BJ (cell line): ENCODE data around the gene GRAMD1B. TPM values are rescaled to one million over a fixed set of nuclear protein-coding genes. Genes with fewer than 3 reads are reported as not detected.

Source experiments
- CTCF ChIA-PET: fragments of 350-600 bp; formaldehyde crosslinking; extraction: SDS; loops from one replicate; lab custom pipeline; 2021; ENCODE audit warnings: antibody characterized with exemption, inconsistent platforms; lab: Yijun Ruan, JAX
- POLR2A ChIA-PET: fragments of 300-600 bp; sonication (Branson Sonifier 250); formaldehyde crosslinking; extraction: SDS; loops from one replicate; lab custom pipeline; 2021; ENCODE audit warnings: antibody characterized with exemption; lab: Charles Lee
- DNase-seq: peaks from one replicate; pipeline ENCODE4 v3.0.0-alpha.2; 2011; ENCODE audit warnings: low read depth
- H3K27me3 ChIP-seq: 2 replicates; pipeline ENCODE4 v1.6.0; 2011; ENCODE audit warnings: low read length; ENCODE audit not compliant: control insufficient read depth, insufficient read depth
- H3K36me3 ChIP-seq: 2 replicates; pipeline ENCODE4 v1.5.1; 2011; ENCODE audit warnings: low read length; ENCODE audit not compliant: control insufficient read depth, insufficient read depth
- H3K4me3 ChIP-seq: 2 replicates; pipeline ENCODE4 v1.5.1; 2011; ENCODE audit warnings: low read depth, mild to moderate bottlenecking, control low read depth, low read length
- polyA plus RNA-seq: library from polyadenylated mRNA; depleted of rRNA; stranded (reverse); fragments of >200 nt; gene quantifications from 2 replicates; pipeline ENCODE4 v1.2.3, GENCODE V29; 2011
- TF ChIP-seq, protein P1 (sequence below): IDR thresholded peaks from 2 replicates; pipeline ENCODE4 v1.5.1; 2011; ENCODE audit warnings: low read depth, mild to moderate bottlenecking, control low read depth, inconsistent platforms, low read length, moderate library complexity; ENCODE audit not compliant: insufficient read depth

Gene GRAMD1B
- polyA plus RNA-seq, 1 experiment, result 11.7 TPM

DNA sequence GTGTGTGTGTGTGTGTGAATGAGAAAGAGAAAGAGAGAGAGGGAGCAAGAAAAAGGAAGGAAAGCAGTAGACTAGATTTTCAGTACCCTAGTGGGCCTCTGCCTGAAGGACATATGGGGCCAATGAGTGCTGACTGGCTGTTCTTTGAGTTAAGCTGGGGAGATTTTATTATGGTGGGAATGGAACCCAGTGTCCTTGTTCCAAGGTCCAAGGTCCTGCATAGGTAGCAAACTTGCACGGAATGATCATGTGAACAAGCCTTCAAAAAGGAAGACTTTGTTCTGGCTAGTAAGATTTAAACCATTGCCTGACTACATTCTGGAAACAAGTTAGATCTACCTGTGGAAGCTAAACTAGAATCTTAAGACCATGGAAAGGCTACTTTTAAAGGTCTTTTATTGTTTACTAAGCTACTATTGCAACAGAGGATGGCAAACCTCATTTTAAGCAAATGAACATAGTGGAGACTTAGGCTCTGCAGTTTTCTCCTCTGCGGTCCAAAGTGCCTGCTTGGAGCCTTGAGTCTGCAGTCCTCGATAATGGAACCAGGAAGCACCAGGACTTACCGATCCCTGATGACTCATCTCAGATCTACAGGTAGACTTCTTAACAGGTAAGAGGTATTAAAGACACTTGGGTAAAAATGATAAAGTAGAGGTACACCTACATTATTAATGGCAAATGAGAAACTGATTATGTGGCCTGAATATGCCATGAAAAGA, 10.2 kb upstream of the GRAMD1B start:
- DNase-seq, result no peak
- Histone ChIP-seq H3K27me3 (peaks cover 2% of the 10 kb centered on the region), H3K36me3 (no peaks in the 10 kb centered on the region), H3K4me3 (no peak overlapping the region)
- TF ChIP-seq, protein P1, sequence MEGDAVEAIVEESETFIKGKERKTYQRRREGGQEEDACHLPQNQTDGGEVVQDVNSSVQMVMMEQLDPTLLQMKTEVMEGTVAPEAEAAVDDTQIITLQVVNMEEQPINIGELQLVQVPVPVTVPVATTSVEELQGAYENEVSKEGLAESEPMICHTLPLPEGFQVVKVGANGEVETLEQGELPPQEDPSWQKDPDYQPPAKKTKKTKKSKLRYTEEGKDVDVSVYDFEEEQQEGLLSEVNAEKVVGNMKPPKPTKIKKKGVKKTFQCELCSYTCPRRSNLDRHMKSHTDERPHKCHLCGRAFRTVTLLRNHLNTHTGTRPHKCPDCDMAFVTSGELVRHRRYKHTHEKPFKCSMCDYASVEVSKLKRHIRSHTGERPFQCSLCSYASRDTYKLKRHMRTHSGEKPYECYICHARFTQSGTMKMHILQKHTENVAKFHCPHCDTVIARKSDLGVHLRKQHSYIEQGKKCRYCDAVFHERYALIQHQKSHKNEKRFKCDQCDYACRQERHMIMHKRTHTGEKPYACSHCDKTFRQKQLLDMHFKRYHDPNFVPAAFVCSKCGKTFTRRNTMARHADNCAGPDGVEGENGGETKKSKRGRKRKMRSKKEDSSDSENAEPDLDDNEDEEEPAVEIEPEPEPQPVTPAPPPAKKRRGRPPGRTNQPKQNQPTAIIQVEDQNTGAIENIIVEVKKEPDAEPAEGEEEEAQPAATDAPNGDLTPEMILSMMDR, result no peak
- CTCF ChIA-PET, result interaction anchor here (4.7 kb wide), 1 partner anchor 12 kb away, joined by 35 read pairs; no protein-coding TSS in a partner anchor
- POLR2A ChIA-PET, result no interaction called here

DNA sequence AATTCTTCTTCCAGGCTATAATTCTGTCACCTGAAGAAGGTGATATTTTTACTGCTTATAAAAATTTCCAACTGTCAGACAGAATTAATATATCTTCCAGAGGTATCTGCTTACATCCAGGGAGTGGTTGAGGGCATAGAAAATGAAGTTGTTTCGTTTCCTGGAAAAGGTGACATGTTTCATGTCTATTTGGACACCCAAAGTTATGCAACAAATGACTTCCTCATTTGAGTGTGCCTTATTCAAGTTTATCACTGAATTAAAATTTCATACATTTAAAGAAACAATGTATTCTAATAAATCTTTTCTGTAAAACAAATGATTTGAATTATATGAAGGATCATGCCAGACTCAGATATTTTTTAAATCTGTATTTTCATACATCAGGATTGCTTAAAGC, 8.5 kb upstream of the GRAMD1B start:
- no peak for DNase-seq
- peaks cover 2% of the 10 kb centered on the region for H3K27me3 ChIP-seq
- H3K4me3 ChIP-seq, result no peak overlapping the region
- ChIA-PET CTCF (interaction anchor here (1.2 kb wide), 1 partner anchor 14 kb away, joined by 3 read pairs; no protein-coding TSS in a partner anchor), POLR2A (no interaction called here)
- no peaks in the 10 kb centered on the region for H3K36me3 ChIP-seq
- TF ChIP-seq, protein P1, result no peak

DNA sequence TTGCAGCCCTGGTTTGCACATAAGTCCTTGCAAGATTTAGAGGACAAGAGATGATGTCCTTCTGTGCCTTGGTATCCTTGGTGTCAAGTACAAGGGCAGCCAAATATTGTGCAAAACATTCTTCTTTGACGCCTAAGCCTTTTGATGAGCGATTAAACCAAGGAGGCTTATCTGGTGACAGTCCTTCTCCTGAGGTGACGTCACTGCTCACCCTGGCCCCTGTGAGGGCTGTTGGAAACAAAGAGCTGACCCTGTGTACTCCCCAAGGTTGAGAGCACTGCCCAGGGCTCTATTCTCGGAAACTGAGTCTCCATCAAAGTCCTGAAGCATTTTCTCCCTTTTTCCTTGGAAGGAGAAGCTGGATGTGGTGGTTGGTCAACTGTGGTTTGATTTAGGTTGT, 4.7 kb upstream of the GRAMD1B start:
- Histone ChIP-seq H3K4me3 (no peak overlapping the region), H3K36me3 (no peaks in the 10 kb centered on the region), H3K27me3 (peaks cover 2% of the 10 kb centered on the region)
- no peak for DNase-seq
- TF ChIP-seq, protein P1, result no peak
- ChIA-PET POLR2A (no interaction called here), CTCF (interaction anchor here (1.4 kb wide), 1 partner anchor 18 kb away, joined by 4 read pairs; no protein-coding TSS in a partner anchor)

DNA sequence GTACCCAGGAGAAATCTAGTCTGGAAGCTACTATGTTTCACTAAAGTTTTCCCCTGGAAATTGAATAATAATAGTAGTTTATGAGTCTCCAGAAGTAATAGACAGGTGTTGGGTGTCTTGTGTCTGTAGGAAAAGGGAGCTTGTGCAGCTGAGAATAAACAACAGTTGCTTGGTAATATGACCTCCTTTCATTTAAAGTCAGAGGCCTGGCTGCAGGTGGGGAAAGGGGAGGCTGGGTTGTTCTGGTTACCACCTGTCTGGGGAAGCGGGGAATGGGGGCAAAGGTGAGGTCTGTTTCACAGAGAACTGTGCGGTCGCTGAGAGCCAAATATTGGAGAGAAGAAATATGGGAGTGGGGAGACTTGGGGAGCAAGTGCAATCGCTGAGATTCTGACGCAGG, 3.3 kb upstream of the GRAMD1B start:
- no peak overlapping the region for H3K4me3 ChIP-seq
- H3K36me3 ChIP-seq, result no peaks in the 10 kb centered on the region
- TF ChIP-seq, protein P1, result no peak
- peaks cover 2% of the 10 kb centered on the region for H3K27me3 ChIP-seq
- ChIA-PET CTCF (interaction anchor here (1.9 to 2.7 kb wide), 2 partner anchors 48 to 52 kb away, joined by 6 to 7 read pairs; no protein-coding TSS in a partner anchor), POLR2A (no interaction called here)
- no peak for DNase-seq

DNA sequence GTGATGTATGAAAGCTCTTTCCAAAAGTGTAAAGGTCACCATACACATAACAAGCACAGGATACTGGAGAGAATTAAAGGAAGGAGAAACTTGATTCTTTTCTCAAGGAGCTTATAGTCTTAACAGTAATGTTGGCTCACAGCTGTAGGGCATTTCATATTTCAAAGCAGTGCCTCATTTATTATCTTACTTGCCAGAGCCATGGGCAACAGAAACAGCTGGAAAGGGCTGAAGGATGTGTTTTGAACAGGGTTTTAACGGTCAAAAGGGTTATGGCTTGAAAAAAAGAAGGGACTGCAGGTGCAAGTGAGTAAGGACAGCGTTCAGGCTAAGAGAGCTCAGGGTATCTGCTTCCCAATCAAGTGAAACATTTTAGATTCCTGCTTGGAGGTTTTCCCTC, 2.7 kb upstream of the GRAMD1B start:
- CTCF ChIA-PET, result interaction anchor here (0.8 to 2.7 kb wide), 5 partner anchors 14 to 51 kb away, joined by 3 to 7 read pairs (median 4); no protein-coding TSS in a partner anchor
- H3K36me3 ChIP-seq, result no peaks in the 10 kb centered on the region
- TF ChIP-seq, protein P1, result no peak
- H3K4me3 ChIP-seq, result no peak overlapping the region
- peaks cover 2% of the 10 kb centered on the region for H3K27me3 ChIP-seq
- no peak for DNase-seq
- POLR2A ChIA-PET, result no interaction called here
